GM19455 (cell line): ENCODE data around the gene PSEN1.

Experiments used
- ATAC-seq: cut with Tn5 transposase; IDR thresholded peaks from one replicate; pipeline ENCODE4 v1.9.1; 2021; ENCODE audit not compliant: unreplicated experiment

The PSEN1 gene

DNA sequence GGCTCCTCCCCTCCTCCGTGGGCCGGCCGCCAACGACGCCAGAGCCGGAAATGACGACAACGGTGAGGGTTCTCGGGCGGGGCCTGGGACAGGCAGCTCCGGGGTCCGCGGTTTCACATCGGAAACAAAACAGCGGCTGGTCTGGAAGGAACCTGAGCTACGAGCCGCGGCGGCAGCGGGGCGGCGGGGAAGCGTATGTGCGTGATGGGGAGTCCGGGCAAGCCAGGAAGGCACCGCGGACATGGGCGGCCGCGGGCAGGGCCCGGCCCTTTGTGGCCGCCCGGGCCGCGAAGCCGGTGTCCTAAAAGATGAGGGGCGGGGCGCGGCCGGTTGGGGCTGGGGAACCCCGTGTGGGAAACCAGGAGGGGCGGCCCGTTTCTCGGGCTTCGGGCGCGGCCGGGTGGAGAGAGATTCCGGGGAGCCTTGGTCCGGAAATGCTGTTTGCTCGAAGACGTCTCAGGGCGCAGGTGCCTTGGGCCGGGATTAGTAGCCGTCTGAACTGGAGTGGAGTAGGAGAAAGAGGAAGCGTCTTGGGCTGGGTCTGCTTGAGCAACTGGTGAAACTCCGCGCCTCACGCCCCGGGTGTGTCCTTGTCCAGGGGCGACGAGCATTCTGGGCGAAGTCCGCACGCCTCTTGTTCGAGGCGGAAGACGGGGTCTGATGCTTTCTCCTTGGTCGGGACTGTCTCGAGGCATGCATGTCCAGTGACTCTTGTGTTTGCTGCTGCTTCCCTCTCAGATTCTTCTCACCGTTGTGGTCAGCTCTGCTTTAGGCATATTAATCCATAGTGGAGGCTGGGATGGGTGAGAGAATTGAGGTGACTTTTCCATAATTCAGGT lies at the start of gene PSEN1:
Gene PSEN1, plus strand, starts transcription at position 121 of the 839 bp plus-strand sequence. CDS start 11,513 bp downstream, outside the sequence.
- peak; percentile 93 for ATAC-seq

DNA sequence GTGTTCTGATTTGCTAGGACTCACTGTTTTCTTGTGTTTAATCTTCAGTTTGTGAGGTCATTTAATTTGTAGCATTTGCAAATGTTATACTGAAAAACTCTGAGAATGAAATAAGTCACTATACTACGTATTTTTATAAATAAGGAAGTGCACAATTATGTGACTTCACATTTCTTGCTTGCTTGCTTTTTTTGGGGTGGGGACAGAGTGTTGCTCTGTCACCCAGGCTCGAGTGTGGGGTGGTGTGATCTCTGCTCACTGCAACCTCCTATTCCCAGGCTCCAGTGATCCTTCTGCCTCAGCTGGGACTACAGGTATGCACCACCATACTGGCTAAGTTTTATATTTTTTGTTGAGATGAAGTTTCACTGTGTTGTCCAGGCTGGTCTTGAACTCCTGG lies 45.3 kb upstream of the PSEN1 start:
- ATAC-seq = no peak

DNA sequence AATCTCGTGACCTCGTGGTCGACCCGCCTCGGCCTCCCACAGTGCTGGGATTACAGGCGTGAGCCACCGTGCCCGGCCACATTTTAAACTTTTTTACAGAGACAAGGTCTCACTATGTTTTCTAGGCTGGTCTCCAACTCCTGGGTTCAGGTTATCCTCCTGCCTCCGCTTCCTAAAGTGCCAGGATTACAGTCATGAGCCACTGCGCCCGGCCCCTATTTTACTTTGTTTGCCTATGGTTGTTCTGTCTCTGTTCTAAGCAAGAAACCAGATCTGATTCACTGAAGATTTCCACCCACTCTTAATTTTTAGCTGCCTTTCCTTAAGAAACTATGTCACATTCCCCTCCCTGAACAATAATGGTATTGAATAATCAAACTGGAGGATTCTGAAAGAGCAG lies 38.9 kb upstream of the PSEN1 start:
- ATAC-seq = no peak

DNA sequence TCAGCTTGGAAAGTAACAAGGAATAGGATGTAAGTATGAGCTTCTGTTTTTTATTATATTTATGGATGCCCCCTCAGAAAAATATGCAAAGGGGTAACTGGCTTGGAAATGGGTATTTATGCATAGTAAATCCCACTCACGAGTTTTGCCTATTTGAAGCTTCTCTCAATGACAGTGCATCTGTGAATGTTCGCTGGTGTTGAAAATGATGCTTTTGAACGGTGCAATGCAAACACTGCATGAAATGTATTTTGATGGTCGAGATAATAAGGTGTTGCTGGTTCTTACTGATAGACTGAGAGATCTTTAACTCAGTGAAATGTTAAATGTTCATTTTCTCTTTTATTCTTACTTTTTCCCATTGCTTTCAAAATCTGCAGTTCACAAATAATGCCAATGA lies 36.0 kb upstream of the PSEN1 start:
- no peak for ATAC-seq

DNA sequence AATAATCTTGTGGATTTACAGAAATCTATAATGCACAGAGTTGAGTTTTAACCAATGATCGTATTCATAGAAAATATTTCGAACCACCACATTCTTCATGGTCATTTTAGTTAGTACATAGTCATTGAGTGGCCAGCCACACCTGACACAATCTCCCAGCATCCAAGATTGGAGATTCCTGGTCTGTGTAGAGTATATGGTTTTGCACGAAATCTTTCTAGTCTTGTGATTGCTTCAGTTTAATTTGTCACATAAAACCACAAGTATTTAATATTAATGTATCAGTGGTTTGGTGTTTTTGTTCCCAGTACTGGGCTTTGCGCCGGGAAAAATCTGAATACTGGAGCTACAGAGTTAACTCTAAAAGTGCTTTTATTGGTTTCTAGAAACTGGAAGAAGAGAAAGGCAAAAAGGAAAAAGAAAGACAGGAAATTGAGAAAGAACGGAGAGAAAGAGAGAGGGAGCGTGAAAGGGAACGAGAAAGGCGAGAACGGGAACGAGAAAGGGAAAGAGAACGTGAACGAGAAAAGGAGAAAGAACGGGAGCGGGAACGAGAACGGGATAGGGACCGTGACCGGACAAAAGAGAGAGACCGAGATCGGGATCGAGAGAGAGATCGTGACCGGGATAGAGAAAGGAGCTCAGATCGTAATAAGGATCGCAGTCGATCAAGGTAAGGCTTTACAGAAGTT lies 33.4 kb upstream of the PSEN1 start:
- no peak for ATAC-seq

DNA sequence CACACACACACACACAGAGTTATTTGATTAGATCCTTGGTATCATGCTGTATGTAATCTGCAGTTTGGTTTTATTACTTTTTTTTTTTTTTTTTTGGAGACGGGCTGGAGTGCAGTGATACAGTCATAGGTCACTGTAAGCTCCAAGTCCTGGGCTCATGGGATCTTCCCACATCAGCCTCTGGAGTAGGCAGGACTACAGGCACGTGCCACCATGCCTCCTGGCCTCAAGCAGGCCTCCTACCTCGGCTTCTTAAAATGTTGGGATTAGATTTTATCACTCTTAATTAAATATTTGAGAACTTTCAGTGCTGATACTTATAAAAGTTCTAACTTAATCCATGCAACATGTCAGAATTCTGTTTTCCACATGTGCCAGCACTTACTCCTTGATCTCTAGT lies 31.3 kb upstream of the PSEN1 start:
- ATAC-seq = no peak

DNA sequence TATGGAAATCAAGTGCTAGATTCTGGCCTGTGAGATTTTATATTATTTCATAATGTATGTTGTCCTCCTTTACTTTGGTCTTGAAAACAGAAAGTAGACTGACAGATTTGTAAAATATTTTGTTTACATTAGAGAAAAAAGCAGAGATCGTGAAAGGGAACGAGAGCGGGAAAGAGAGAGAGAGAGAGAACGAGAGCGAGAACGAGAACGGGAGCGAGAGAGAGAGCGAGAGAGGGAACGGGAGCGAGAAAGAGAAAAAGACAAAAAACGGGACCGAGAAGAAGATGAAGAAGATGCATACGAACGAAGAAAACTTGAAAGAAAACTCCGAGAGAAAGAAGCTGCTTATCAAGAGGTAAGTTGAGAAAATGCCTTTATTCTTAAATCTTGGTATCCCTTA lies 30.6 kb upstream of the PSEN1 start:
- ATAC-seq = no peak

DNA sequence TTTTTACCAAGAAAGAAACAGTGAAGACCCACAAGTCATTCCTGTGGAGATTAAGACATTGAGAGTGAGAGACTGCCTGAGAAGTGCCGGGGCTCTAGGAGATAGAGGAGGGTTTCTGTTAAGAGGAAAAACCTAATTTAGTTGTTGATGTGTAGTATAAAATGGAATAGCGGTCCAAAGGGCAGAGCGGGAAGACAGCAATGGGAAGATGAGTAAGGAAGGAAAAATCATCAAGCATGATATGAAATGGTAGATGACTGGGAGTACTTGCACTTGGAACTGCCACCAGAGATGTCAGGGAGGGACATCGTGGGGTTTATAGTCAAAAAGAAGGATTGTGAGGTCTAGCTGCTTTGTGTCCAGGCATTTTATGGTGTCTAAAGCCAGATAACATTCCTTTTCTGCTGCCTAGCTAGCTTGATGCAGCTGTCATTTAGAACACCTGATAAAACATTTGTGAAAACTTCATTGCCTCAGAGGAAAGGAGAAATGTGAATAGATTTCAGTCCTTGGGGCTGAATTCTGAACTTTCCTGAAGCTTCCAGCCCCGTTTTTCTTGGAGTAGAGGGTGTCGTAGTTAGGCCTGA lies 20.1 kb upstream of the PSEN1 start:
- ATAC-seq = no peak

DNA sequence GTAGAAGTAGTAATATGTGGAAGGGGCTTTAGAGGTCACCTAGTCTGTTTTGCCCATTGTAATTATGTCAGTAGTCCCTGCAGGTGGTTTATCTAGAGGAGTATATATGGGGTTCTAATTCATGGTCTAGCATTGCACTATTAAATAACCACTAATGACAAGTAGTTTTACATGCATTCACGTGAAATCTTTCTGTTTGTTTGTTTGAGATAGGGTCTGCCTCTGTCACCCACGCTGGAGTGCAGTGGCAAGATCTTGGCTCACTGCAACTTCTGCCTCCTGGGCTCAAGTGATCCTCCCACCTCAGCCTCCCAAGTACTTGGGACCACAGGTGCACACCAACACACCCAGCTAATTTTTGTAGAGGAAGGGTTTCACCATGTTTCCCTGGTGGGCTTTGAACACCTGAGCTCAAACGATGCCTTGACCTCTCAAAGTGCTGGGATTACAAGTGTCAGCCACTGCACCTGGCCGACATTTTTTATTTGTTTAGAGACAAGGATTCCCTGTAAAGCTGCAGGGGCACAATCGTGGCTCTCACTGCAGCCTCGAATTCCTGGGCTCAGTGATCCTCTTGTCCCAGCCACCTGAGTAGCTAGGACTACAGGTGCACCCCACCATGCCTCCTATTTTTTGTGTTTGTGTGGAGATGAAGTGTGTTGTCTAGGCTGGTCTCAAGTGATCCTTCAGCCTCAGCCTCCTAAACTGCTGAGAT lies 12.0 kb upstream of the PSEN1 start:
- no peak for ATAC-seq

DNA sequence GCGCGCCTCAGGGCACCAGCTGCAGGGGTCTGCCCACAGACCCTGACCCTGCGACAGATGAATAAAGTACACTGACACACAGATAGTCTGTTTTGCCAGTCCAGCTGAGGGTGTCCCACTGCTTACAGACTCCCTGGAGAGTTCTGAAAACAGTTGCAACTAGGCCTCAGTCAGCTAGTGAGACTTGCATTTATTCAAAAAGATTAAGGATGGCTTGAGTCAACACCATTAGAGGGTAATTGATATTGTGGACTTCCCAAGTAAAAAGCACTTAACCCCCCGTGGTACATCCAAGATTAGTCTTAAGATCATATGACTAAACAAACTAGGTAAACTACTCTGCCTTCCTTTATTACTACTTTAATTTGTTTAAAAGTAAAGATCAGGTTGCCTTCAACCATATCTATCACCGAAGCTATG lies 11.1 kb upstream of the PSEN1 start:
- no peak for ATAC-seq

DNA sequence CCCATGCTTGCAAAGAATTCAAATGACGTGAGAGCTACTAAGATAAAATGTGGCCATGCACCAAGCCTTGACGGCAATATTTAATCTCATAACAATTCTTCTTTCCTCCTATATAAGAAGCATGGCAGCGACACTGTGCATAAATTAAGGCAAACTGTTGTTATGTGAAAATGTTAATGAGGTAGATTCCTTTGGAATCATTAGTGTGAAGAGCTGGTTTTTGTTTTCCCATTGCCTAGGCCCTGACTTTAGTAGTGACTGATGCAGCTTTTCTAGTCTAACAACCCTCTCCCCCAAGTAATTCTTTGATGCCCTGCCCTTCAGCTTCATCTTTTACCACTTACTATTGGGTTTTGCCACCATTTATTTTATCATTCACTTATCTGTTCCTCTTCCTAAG lies 10.6 kb upstream of the PSEN1 start:
- ATAC-seq = no peak

DNA sequence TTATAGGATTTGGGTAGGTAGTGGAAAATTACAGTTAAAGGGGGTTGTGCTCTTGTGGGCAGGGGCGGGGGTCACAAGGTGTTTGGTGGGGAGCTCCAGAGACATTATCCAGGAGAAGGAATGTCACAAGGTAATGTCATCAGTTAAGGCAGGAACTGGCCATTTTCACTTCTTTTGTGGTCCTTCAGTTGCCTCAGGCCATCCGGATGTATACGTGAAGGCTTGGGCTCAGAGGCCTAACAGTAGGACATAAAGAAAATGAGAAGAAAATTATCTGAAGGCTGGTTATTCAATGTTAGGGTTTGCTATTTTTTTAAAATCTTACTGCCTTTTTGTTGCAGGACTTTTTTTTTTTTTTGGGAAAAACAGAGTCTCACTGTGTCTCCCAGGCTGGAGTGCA lies 2.5 kb upstream of the PSEN1 start:
- ATAC-seq = no peak

DNA sequence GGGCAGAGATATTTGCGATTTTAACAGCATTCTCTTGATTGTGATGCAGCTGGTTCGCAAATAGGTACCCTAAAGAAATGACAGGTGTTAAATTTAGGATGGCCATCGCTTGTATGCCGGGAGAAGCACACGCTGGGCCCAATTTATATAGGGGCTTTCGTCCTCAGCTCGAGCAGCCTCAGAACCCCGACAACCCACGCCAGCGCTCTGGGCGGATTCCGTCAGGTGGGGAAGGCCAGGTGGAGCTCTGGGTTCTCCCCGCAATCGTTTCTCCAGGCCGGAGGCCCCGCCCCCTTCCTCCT lies 271 bp upstream of the PSEN1 start:
- no peak for ATAC-seq

DNA sequence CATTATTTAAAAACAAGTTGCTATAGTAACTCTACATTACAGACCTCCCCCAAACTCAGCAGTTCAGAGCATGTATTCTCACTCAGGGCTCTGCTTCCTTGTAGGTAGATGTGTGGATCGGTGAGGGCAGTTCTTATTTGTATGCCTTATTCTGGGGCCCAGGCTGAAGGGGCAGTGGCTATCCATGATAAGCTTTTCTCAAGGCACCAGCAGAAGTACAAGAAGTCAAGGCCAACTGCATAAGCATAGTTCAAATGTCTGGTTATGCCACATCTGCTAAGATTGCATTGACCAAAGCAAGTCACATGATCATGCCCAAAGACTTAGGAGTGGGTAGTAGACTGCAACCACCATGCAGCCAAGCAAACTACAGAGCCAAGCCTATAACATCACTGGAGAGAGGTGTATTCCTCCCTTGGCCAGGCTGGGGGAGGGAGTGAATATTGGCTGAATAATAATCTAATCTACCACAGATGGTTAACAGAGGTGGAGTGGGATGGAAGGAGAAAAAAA lies 4.6 kb downstream of the PSEN1 start:
- ATAC-seq = no peak

DNA sequence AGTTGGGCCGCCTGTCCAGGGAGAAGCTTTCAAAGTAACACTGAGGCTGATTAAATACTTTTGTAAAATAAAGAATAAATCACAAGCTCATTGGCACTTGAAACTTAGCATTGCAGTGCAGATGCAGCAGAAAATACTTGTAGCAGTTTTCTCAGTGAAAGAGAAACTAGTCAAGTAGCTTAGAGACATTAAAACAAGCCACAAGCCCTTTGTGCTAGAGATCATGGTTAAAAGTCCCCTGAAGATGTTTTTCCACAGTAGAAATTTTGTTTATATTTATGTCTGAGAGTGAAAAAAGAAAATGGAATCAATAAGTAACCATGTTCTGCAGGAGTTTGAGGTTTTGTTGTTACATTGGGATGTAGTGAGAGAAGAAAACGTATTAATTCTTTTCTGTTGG lies 5.9 kb downstream of the PSEN1 start:
- no peak for ATAC-seq

DNA sequence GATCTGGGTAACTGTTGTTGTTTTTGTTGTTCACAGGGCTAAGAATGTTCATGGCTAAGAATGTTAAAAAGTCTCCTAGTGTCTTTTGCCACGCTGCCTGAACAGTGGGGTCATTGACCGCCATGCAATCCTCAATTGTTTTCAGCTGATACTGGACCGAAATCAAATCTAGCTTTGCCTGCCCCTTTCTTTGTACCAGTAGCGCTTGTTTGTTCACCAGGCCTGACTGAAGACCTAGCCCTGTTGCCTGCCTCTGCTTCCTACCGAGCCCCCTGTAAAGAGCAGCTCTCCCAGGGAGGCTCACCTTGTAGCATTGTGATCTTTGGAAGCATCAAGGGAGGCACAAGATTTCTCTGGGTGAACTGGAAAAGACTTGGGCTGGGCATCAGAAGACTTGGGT lies 6.7 kb downstream of the PSEN1 start:
- no peak for ATAC-seq

DNA sequence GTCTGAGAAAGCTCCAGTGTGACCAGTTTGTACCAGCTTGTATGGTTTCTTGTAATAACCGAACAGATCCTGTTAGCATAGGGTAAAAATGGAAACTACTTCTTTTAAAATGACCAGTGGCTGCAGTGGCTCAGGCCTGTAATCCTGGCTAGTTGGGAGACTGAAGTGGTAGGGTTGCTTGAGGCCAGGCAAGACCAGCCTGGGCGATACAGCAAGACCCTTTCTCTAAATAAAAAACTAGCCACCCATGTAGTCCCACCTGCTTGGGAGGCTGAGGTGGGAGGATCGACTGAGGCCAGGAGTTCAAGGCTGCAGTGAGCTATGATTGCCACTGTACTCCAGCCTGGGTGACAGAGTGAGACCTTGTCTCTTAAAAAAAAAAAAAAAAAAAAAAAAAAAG lies 7.3 kb downstream of the PSEN1 start:
- ATAC-seq = no peak

DNA sequence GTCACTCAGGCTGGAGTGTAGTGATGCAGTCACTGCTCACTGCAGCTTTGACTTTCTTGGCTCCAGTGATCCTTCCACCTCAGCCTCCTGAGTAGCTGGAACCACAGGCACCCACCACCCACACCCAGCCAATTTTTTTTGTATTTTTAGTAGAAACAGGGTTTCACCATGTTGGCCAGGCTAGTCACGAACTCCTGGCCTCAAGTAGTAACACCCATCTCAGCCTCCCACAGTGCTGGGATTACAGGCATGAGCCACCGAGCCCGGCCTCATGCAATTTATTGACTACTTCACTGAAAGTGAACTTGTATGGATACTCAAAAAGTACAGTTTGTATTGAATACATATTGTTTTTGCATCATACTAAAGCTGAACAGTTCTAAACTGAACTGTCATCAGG lies 9.1 kb downstream of the PSEN1 start:
- ATAC-seq = no peak

DNA sequence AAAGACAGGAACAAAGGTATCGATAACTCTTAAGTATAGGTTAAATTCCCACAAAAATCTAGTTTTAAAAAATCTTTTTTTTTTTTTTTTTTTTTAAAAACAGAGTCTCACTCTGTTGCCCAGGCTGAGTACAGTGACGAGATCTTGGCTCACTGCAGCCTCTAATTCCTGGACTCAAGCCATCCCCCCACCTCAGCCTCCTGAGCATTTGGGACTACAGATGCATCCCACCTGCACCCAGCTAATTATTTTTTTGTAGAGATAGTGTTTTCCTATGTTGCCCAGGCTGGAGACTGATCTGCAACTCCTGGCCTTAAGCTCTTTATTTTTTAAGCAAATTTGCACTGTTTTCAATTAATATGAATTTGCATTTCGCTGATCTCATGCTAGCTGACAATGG lies 9.8 kb downstream of the PSEN1 start:
- ATAC-seq = no peak

DNA sequence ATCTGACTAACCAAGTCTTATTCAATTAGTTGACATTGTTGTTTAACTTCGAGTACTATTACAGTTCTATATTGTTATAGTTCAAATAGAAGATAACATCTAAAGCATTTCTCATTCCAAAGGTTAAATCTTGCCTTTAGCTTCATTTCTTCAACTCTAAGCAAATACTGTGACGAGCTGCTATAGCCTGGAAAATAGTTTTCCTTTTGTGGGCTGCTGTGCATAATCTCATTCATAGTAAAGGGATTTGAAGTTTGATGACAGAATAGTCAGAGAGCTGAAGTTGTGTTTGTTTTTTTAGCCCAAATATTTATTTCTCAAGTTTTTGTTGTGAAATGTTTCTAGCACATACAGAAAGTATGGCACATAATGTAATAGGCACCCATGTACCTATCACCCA lies 13.4 kb downstream of the PSEN1 start:
- ATAC-seq = no peak

DNA sequence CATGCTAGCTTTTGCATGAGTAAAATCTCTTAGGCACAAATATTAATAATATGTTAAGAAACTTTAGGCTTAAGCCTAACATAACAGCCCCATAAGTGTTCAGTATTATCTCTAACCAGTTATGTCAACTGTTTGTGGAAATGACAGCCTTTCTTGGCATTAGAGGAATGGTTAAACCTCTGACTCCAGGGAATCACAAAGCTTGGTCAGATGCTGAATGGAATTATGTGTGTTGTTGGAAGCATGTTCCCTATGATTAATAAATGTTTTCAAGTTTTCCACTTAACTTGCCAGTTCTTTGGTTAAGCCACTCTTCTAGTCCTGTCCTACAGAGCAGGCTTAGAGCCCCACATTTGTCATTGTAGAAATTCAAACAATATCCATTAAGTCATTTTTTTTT lies 17.0 kb downstream of the PSEN1 start:
- ATAC-seq = no peak

DNA sequence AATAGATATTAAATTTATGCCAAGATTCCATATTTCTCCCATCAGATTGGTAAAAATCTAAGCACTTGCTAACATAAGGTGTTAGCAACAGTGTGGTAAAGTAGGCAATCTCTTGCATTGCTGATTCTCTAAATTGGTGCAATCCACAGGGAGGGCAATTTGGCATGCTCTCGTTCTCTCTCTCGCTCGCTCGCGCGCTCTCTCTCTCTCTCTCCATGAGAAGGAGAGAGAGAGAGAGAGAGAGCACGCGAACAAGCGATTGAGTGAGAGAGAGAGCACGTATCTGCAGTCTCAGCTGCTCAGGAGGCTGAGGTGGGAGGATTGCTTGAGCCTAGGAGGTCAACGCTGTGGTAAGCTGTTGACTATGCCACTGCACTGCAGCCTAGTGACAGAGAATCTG lies 25.9 kb downstream of the PSEN1 start:
- no peak for ATAC-seq
